Gastrocnemius medialis (tissue), 4 donors: ENCODE data around the gene PACS2.

Source experiments
- CTCF ChIP-seq, 5 experiments: fragments of 450-650 bp in 3 of 5; fragments of 200-600 bp in 2 of 5; sonication (generic) in 2 of 5; IDR thresholded peaks in 4 of 5; conservative IDR thresholded peaks in 1 of 5; 1 replicate in 4 of 5; 2 replicates in 1 of 5; pipeline ENCODE4 v1.5.1; 2016 to 2019; ENCODE audit warnings: antibody characterized with exemption in 5 of 5, mild to moderate bottlenecking in 3 of 5, moderate library complexity in 3 of 5
- POLR2A ChIP-seq, 2 donors: fragments of 450-650 bp; IDR thresholded peaks; one replicate each; pipeline ENCODE4 v1.6.1; 2017; ENCODE audit warnings: antibody characterized with exemption in 2 of 2, mild to moderate bottlenecking in 2 of 2, moderate library complexity in 2 of 2

GRCh38 chr14:105340821-105341733 lies 26.5 kb downstream of the PACS2 start:
- TF ChIP-seq CTCF (IDR thresholded peaks at IDR 0.05 in 4 of 5, conservative IDR thresholded peaks at IDR 0.05 in 1 of 5) (no peak), POLR2A (IDR thresholded peaks at IDR 0.05) (no peak)
